A673 (cell line): ENCODE results near the gene SMOC1. TPM values are rescaled to one million over a fixed set of nuclear protein-coding genes. Genes with fewer than 3 reads are reported as not detected.

Source experiments
- BruUV-seq: library from RNA; stranded (reverse); fragments of 400-500 nt; replicated peaks from 2 replicates; lab custom pipeline; 2021; lab: Mats Ljungman, UMichigan
- CTCF ChIA-PET: fragments of 300-600 bp; sonication (Branson Sonifier 250); formaldehyde crosslinking; loops from one replicate; lab custom pipeline; 2022; ENCODE audit warnings: antibody characterized with exemption; lab: Charles Lee
- POLR2A ChIA-PET: fragments of 300-600 bp; sonication (Branson Sonifier 250); formaldehyde crosslinking; loops from one replicate; lab custom pipeline; 2022; ENCODE audit warnings: antibody characterized with exemption; ENCODE audit not compliant: low non-redundant PET; lab: Charles Lee
- DNase-seq: peaks from one replicate; pipeline ENCODE4 v3.0.0-alpha.2; 2015; ENCODE audit warnings: low spot score
- H3K27ac ChIP-seq: fragments of 200-600 bp; sonication (generic); 2 replicates; pipeline ENCODE4 v1.5.1; 2016; ENCODE audit warnings: mixed run types, low read depth, mild to moderate bottlenecking, mixed read lengths, antibody characterized with exemption, low read length; ENCODE audit not compliant: poor library complexity, severe bottlenecking
- H3K27me3 ChIP-seq: fragments of 200-600 bp; sonication (generic); replicated peaks from 2 replicates; pipeline ENCODE4 v1.6.1; 2017; ENCODE audit warnings: mixed run types, low read depth, mild to moderate bottlenecking, mixed read lengths, antibody characterized with exemption, low read length; ENCODE audit not compliant: insufficient read depth, poor library complexity
- H3K36me3 ChIP-seq: fragments of 200-600 bp; sonication (generic); 2 replicates; pipeline ENCODE4 v1.6.1; 2016; ENCODE audit warnings: mixed run types, mild to moderate bottlenecking, mixed read lengths, antibody characterized with exemption, low read length; ENCODE audit not compliant: insufficient read depth, poor library complexity, severe bottlenecking
- H3K4me1 ChIP-seq: fragments of 200-600 bp; sonication (generic); 2 replicates; pipeline ENCODE4 v1.6.1; 2017; ENCODE audit warnings: mixed run types, mild to moderate bottlenecking, mixed read lengths, antibody characterized with exemption, low read length; ENCODE audit not compliant: insufficient read depth, poor library complexity, severe bottlenecking
- H3K4me3 ChIP-seq: fragments of 200-600 bp; sonication (generic); 2 replicates; pipeline ENCODE4 v1.5.1; 2016; ENCODE audit warnings: low read depth, mixed run types, mild to moderate bottlenecking, mixed read lengths, low read length; ENCODE audit not compliant: poor library complexity, severe bottlenecking
- H3K9me3 ChIP-seq: fragments of 200-600 bp; sonication (generic); 2 replicates; pipeline ENCODE4 v1.6.1; 2016; ENCODE audit warnings: mixed run types, low read depth, mild to moderate bottlenecking, mixed read lengths, antibody characterized with exemption, low read length; ENCODE audit not compliant: poor library complexity, severe bottlenecking
- CTCF ChIP-seq: fragments of 300-800, 200-600 bp; sonication (generic); conservative IDR thresholded peaks from 2 replicates; pipeline ENCODE4 v1.5.1; 2017; ENCODE audit warnings: low read depth, mild to moderate bottlenecking, antibody characterized with exemption, low read length, moderate library complexity, mixed read lengths
- EZH2 ChIP-seq: fragments of 200-600 bp; sonication (generic); IDR thresholded peaks from 2 replicates; pipeline ENCODE4 v1.6.1; 2017; ENCODE audit warnings: borderline replicate concordance, low read depth, mild to moderate bottlenecking, mixed read lengths, antibody characterized with exemption, low read length; ENCODE audit not compliant: poor library complexity, severe bottlenecking
- intact Hi-C: fragments of 100-400 bp; cut with micrococcal nuclease; formaldehyde crosslinking; loops from one replicate; pipeline ENCODE4 v1.10.0; 2022; ENCODE audit not compliant: unreplicated experiment
- total RNA-seq: library from RNA; stranded (reverse); gene quantifications from 2 replicates; pipeline ENCODE4 v1.2.3, GENCODE V29; 2021

Gene SMOC1
- total RNA-seq, 1 experiment from 2014 or later, result not detected

GRCh38 chr14:70077720-70078119 lies 198.5 kb downstream of the SMOC1 start:
- H3K27me3 ChIP-seq, result peaks cover 44% of the 10 kb centered on the region
- H3K4me1 ChIP-seq, result no peaks in the 10 kb centered on the region
- H3K36me3 ChIP-seq, result no peaks in the 10 kb centered on the region
- CTCF ChIA-PET, result no interaction called here
- POLR2A ChIA-PET, result no interaction called here
- no TSS peak for BruUV-seq
- H3K27ac ChIP-seq, result no peak overlapping the region
- H3K9me3 ChIP-seq, result no peaks in the 10 kb centered on the region
- no peak overlapping the region for H3K4me3 ChIP-seq
- TF ChIP-seq CTCF, result no peak
- no peak for TF ChIP-seq EZH2
- no peak for DNase-seq
- intact Hi-C loops, result no loop called here

DNA sequence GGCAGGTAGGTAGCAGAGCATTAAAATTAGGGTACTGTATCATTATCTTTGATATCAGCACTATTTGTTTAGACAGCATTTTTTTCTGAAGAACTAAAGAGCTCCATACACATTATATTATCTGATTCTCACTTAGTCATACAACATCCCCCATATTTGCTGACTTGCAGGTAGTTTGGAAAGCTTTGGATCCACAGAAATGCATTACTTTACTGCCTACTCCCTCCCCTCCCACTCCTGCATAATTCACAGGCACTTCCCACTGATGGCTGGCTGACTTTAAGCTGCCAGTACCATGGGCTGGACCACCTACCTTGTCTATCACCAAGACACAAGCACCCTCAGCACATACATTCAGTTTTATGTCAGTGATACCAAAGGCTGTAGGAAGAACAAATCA lies 199.1 kb downstream of the SMOC1 start:
- no peak overlapping the region for H3K4me3 ChIP-seq
- peaks cover 47% of the 10 kb centered on the region for H3K27me3 ChIP-seq
- no peaks in the 10 kb centered on the region for H3K4me1 ChIP-seq
- no TSS peak for BruUV-seq
- CTCF ChIA-PET, result no interaction called here
- intact Hi-C loops, result no loop called here
- H3K27ac ChIP-seq, result no peak overlapping the region
- TF ChIP-seq EZH2, result no peak
- no peak for TF ChIP-seq CTCF
- H3K9me3 ChIP-seq, result no peaks in the 10 kb centered on the region
- POLR2A ChIA-PET, result no interaction called here
- no peaks in the 10 kb centered on the region for H3K36me3 ChIP-seq
- no peak for DNase-seq

- POLR2A ChIA-PET, result no interaction called here
- intact Hi-C loops, result no loop called here
- H3K27ac ChIP-seq, result no peak overlapping the region
- no TSS peak for BruUV-seq
- TF ChIP-seq CTCF (no peak), EZH2 (no peak)
- no peaks in the 10 kb centered on the region for H3K4me1 ChIP-seq
- DNase-seq, result no peak
- no peaks in the 10 kb centered on the region for H3K36me3 ChIP-seq
- no peak overlapping the region for H3K4me3 ChIP-seq
- CTCF ChIA-PET, result no interaction called here
- H3K9me3 ChIP-seq, result no peaks in the 10 kb centered on the region
- H3K27me3 ChIP-seq, result peaks cover 60% of the 10 kb centered on the region
Measured at GRCh38 chr14:70080076-70080475, 200.9 kb downstream of the SMOC1 start.

Other genes starting within 250 kb of the SMOC1 start
- 324 and 338 TPM in 2 replicates for gene SRSF5, start 112.3 kb upstream of the SMOC1 start, total RNA-seq
- not detected in 2 replicates for gene SLC10A1, start 82.2 kb upstream of the SMOC1 start, total RNA-seq